Tongue (tissue), 2 donors: ENCODE measurements around the gene GRIK2. TPM values are rescaled to one million over a fixed set of nuclear protein-coding genes. Genes with fewer than 3 reads are reported as not detected.

Experiments
- DNase-seq: peaks from one replicate; pipeline ENCODE4 v3.0.0-alpha.2; 2015
- total RNA-seq: library from RNA; depleted of rRNA; stranded (reverse); fragments of >200 nt; gene quantifications from one replicate; pipeline ENCODE4 v1.2.3, GENCODE V29; 2014

Gene GRIK2
- total RNA-seq, 1 donor from 2014 or later = 3.1 TPM

GRCh38 chr6:101803136-101803535, 409.6 kb downstream of the GRIK2 start:
- DNase-seq = no peak

- DNase-seq = no peak
Observed at GRCh38 chr6:101806241-101806640, 412.7 kb downstream of the GRIK2 start.

- DNase-seq = no peak
Observed at GRCh38 chr6:101811108-101811507, 417.6 kb downstream of the GRIK2 start.

- no peak for DNase-seq
Observed at GRCh38 chr6:101816716-101817115, 423.2 kb downstream of the GRIK2 start.

GRCh38 chr6:101818051-101818450, 424.5 kb downstream of the GRIK2 start:
- no peak for DNase-seq

DNA sequence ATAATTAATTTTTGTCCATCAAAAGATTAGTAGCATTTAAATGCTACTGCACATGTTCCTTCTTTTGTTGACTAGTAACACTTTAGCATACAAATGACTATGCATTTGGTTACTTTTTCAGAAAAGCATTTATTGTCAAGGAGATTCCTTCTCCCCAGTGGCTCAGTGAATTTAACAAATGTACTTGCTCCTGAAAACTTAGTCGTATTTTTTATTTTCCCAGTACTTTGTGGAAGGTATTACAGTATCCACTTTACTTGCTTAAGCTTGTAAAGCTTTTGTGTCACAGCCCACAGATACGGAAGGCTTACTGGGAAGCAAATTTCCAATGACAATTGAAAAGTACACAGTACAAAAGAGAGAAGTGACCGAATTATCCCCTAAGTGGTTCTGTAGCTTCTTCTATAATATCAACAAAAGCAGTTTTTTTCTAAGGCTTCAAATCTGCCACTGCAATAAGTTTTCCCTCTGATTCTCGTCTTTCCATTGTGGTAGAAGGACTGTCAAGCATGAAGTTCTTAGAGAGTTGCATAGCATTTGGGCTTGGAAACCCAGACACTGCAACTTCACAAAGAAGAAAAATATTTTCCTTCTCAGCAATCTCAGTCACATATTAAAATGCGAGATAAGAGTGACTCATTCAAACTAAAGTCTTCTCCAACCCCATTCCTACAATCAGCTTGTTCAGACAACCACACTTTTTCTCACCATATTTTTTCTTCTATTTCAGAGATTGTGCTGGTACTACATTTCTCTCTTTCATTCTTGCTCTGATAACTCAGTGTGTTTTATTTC, 431.2 kb downstream of the GRIK2 start:
- no peak for DNase-seq

DNA sequence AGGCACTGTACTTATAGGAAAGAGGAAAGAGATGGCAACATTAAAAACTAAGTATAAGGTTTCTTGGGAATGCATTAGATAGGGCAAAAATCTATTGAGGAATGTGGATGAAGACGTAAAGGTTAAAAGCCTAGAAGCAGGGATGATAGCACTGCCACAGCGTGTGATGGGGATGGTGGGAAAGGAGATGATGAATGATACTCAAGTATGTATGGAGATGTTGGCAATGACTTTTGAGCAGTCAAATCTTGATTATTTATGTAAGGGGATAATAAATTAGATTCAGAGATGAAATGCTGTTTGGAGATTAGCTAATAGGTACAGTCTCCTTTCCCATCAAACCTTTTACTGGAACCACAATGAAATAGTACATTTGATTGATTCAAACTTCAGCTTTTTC, 432.8 kb downstream of the GRIK2 start:
- no peak for DNase-seq

- no peak for DNase-seq
Observed at GRCh38 chr6:101826678-101827077, 433.2 kb downstream of the GRIK2 start.

DNA sequence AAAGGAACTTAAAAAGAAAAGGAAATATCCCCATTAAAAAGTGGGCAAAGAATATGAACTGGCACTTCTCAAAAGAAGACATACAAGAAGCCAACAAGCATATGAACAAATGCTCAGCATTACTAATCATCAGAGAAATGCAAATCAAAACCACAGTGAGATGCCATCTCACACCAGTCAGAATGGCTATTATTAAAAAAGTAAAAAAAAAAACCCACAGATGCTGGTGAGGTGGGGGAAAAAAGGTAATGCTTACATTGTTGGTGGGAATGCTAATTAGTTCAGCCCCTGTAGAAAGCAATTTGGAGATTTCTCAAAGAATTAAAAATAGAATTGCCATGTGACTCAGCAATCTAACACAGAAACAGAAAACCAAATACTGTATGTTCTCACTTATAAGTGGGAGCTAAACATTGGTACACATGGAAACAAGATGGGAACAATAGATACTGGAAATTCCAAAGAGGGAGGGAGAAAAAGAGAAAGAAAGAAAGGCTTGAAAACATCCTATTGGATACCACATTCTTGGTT, 437.1 kb downstream of the GRIK2 start:
- no peak for DNase-seq

DNA sequence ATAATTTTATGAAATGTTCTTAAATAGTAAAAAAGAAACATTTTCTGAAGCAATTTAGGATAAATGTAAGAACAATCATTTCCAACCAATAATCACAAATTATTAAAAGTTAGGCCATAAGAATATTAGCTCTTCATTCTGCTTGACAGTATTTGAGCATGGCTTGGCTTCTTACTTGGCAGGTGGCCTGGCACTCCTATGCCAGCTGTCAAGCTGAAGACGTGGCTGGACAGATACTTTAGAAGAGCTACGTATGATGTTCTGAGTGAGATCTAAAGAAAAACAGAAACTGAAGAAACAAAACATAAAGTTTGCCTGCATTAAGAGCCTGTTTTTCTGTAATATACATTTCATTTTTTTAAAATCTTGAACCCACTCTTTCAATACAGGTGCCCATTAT, 438.9 kb downstream of the GRIK2 start:
- DNase-seq = peak; percentile 11

DNA sequence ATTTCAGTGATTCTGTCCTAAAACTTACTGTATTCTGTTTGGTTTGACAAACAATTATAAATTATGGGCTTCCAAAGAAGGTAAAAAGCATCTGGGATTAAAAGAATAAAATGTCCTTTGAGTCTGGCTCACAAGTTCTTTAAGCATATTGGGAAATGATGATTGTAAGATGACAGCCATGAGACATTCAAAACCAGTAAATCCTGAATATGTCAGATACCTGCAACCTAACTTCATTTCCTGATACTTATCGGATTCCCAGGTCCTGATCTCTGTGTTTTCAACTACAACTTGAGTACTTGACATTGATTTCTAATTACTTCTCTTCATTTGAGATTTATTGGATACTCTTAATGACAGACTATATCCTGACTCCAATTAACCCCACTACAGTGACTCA, 446.6 kb downstream of the GRIK2 start:
- no peak for DNase-seq

DNA sequence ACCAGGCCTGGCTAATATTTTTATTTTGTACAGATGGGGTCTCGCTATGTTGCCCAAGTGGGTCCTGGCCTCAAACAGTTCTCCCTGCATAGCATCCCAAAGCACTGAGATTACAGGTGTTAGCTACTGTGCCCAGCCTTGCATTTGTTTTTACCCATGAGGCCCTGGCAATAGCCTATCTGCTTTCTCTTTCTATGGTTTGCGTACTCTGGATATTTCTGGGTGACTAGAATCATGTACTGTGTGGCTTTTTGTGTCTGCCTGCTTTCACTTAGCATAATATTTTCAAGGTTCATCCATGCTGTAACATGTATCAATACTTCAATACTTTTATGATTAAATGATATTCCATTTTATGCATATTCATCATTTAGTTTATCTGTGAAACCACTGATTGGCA, 451.7 kb downstream of the GRIK2 start:
- no peak for DNase-seq

GRCh38 chr6:101845621-101846020, 452.1 kb downstream of the GRIK2 start:
- DNase-seq = no peak

DNA sequence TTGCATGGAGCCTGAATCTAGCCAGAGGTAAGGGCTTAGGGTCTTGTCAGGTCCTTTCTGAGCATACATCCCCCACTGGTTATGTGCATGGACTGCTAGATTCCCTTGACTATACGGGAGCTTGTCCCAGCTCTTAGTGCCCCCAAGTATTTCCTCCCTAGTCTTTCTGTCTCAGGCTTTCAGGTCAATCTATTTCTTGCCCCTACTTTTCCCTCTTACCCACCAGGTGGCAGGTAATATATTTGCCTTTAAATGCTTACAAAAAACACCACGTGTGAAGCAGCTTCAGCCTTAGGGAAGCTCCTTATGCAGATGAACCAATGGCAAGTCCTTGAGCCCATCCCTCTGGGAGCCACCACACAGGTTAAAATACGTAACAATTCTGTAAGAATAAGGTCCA, 454.2 kb downstream of the GRIK2 start:
- no peak for DNase-seq

DNA sequence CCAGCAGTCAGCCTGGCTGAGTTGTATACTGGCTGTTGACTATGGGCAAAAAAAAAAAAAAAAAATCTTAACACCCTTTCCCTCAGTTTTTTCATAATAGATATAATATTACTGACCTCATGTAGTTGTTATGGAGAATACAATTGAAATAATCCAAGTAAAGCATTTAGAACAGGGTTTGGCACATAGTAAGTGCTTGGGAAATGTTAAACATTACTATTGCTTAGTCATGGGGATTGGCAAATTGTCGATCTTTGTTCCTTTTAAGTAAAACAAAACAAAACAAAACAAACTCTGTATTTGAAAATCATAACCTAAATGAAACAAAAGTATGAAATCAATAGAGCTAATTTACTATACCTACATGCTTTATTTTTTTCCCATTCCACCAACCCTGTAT, 458.4 kb downstream of the GRIK2 start:
- no peak for DNase-seq

DNA sequence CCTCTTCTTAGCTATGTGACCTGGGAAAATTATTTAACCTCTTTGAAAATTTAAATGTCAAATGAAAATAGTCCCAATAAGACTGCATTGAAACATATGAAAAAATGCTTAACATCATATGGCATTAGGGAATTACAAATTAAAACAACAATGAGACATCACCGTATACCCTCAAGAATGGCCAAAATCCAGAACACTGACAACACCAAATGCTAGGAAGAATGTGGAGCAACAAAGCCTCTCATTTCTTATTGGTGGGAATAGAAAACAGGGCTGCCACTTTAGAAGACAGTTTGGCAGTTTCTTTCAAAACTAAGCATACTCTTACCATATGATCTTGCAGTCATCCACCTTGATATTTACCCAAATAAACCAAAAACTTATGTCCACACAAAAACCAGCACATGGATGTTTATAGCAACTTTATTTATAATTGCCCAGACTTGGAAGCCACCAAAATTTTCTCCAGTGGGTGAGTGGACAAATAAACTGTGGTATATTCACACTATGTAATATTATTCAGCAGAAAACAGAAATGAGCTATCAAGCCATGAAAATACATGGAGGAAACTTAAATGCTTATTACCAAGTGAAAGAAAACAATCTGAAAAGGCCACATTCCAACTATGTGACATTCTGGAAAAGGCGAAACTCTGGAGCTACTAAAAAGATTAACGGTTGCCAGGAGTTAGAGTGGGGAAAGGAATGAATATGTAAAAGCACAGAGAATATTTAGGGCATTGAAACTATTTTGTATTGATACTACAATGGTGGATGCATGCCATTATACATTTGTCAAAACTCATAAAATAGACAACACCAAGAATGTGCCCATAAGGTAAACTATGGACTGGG, 459.9 kb downstream of the GRIK2 start:
- DNase-seq = no peak

DNA sequence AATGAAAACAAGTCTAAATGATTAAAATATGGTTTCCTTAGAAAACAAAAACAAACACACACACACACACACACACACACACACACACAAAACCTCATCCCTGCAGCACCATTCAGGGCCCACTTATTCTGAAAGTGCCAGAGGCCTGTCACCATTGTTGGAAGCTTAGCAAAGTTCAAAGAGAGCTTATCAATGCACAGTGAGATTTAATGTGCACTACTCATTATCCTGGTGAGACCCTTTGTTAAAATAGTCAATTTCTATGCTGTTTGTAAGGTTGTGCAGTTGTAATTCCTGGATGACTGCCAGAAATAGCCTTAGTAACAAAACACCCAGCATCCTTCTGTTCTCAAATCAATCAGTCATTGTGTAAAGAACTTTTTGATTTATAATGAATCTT, 482.9 kb downstream of the GRIK2 start:
- peak; percentile 1 for DNase-seq

- no peak for DNase-seq
Observed at GRCh38 chr6:101878554-101879276, 485.2 kb downstream of the GRIK2 start.

GRCh38 chr6:101879782-101880181, 486.3 kb downstream of the GRIK2 start:
- no peak for DNase-seq

DNA sequence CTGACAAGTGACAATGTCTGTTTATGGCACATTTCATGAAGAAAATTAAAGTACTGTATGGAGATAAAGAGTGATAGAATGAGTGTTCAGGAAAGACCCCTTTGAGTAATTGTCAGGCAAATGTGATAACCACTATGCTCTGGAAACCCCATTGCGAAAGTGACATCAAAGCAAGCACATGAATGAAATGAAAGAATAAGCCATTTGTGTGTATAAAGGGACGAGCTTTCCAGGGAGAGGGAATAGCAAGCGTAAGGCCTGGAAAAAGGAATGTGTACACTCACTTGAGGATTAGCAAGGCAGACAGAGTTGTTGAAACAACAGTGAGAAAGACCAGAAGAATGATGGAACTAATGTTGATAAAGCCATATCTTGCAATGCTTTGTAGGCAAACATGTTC, 490.0 kb downstream of the GRIK2 start:
- no peak for DNase-seq

- DNase-seq = no peak
Observed at GRCh38 chr6:101887532-101887931, 494.0 kb downstream of the GRIK2 start.

DNA sequence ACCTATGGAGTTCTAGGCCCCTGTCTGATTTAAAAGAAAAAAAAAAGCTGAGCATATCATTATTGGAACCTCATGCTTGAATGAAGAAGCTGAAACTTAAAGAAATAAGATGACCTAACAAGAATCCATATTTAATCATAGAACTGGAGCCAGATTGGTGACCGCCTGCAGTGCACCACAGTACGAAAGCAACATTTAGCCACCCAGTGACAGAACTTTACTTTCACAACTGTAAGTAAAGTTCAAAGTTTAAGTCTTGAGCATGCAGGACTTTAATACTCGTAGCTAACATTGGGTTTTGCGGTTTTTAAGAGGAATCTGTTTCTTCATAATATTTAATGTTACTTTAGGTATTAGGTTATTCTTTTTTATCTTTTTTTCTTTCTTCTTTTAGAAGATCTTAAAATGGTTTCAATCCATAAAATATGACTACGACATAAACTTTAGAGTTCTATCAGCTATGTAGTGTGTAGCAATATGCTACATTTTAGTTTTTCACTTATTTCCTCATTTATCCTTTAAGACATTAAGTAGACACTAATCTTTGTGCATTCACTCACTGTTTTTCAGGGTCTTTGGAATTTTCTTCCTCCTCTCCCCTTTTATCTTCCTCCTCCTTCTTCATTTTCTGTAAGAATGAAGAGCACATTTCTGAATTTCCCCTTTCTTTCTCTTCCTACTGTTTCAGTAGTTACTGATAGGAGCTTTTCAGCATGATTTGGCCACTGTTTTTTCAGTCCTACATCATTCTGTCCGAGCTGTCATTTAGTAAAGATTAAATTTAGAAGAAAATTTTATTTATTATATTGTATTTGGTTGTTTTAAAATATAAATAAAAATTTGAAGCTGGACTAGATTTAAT, 514.1 kb downstream of the GRIK2 start:
- no peak for DNase-seq
